Measurements from ENCODE around the gene NPAS3.

DNA sequence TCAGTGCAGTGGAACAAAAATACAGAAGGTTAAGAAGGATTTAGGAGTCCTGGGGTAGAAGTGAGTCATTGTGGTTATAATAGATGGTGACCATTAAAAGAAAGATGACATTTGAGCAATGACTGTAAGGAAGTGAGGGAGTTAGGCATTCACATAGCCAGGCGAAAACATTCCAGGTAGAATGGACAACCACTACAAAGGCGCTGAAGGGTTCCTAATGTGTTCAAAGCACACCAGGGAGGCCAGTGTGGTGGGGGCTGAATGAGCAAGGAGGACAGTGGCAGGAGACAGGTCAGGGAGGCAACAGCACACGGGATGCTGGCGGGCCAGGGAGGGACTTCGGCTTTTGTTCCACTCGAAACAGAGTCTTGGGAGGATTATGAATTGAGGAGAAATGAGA is 129.9 kb downstream of the NPAS3 start:
- TF ChIP-seq, protein P1, sequence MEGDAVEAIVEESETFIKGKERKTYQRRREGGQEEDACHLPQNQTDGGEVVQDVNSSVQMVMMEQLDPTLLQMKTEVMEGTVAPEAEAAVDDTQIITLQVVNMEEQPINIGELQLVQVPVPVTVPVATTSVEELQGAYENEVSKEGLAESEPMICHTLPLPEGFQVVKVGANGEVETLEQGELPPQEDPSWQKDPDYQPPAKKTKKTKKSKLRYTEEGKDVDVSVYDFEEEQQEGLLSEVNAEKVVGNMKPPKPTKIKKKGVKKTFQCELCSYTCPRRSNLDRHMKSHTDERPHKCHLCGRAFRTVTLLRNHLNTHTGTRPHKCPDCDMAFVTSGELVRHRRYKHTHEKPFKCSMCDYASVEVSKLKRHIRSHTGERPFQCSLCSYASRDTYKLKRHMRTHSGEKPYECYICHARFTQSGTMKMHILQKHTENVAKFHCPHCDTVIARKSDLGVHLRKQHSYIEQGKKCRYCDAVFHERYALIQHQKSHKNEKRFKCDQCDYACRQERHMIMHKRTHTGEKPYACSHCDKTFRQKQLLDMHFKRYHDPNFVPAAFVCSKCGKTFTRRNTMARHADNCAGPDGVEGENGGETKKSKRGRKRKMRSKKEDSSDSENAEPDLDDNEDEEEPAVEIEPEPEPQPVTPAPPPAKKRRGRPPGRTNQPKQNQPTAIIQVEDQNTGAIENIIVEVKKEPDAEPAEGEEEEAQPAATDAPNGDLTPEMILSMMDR (IDR thresholded peaks at IDR 0.05), result no peak
- TF ChIP-seq POLR2A (IDR thresholded peaks at IDR 0.05), result no peak

Measured in uterus (tissue), 2 donors.